IMR-90 (cell line): ENCODE data around the gene INO80.
"Not testable (repeated sequence)": the region's sequence is repeated elsewhere in the genome, so short reads cannot be mapped to it uniquely, and the experiment has no call there.

Experiments
- BHLHE40 ChIP-seq: fragments of 150-350 bp; IDR thresholded peaks from 2 replicates; pipeline ENCODE4 v1.6.1; 2016; ENCODE audit warnings: mild to moderate bottlenecking, low read depth, low read length
- CTCF ChIP-seq: conservative IDR thresholded peaks from 2 replicates; pipeline ENCODE4 v1.5.1; 2012; ENCODE audit warnings: mild to moderate bottlenecking, low read depth, low read length, improper control_type of control experiment
- MAFK ChIP-seq: IDR thresholded peaks from 2 replicates; pipeline ENCODE4 v1.6.1; 2012; ENCODE audit warnings: low read depth, low read length, improper control_type of control experiment
- MXI1 ChIP-seq: IDR thresholded peaks from 2 replicates; pipeline ENCODE4 v1.6.1; 2012; ENCODE audit warnings: low read depth, mild to moderate bottlenecking, low read length, moderate library complexity, borderline replicate concordance
- POLR2A ChIP-seq: IDR thresholded peaks from 2 replicates; pipeline ENCODE4 v1.6.1; 2012; ENCODE audit warnings: mild to moderate bottlenecking, low read depth, low read length
- RAD21 ChIP-seq: IDR thresholded peaks from 2 replicates; pipeline ENCODE4 v1.6.1; 2012; ENCODE audit warnings: low read length, improper control_type of control experiment
- RCOR1 ChIP-seq: IDR thresholded peaks from 2 replicates; pipeline ENCODE4 v1.6.1; 2012; ENCODE audit warnings: mild to moderate bottlenecking, low read length, improper control_type of control experiment; ENCODE audit not compliant: insufficient replicate concordance
- SMC3 ChIP-seq: fragments of 150-350 bp; IDR thresholded peaks from 2 replicates; pipeline ENCODE4 v1.6.1; 2016; ENCODE audit warnings: low read depth, mild to moderate bottlenecking, antibody characterized with exemption, low read length, moderate library complexity
- USF2 ChIP-seq: fragments of 150-350 bp; IDR thresholded peaks from 2 replicates; pipeline ENCODE4 v1.6.1; 2017; ENCODE audit warnings: mild to moderate bottlenecking, antibody characterized with exemption, low read length, low read depth

GRCh38 chr15:40961740-40962139 lies 154.3 kb downstream of the INO80 start:
- TF ChIP-seq CTCF, RCOR1, MAFK, MXI1, SMC3, BHLHE40, RAD21, USF2, POLR2A: not testable (repeated sequence)
